H9 (cell line): ENCODE data around the gene TBC1D5. TPM values are rescaled to one million over a fixed set of nuclear protein-coding genes. Genes with fewer than 3 reads are reported as not detected.

ENCODE experiments used
- DNase-seq: peaks from one replicate; pipeline ENCODE4 v3.0.0-alpha.2; 2017
- H2AFZ ChIP-seq: one replicate; pipeline ENCODE4 v1.6.1; 2013; ENCODE audit warnings: mild to moderate bottlenecking, low read length, control low read depth, moderate library complexity
- H2AK5ac ChIP-seq: 2 replicates; pipeline ENCODE4 v1.6.1; 2013; ENCODE audit warnings: low read length, control low read depth, mixed read lengths; ENCODE audit not compliant: insufficient read length
- H2BK120ac ChIP-seq: one replicate; pipeline ENCODE4 v1.6.1; 2013; ENCODE audit warnings: low read depth, mild to moderate bottlenecking, low read length, control low read depth, inconsistent platforms; ENCODE audit not compliant: poor library complexity, severe bottlenecking
- H2BK12ac ChIP-seq: 2 replicates; pipeline ENCODE4 v1.6.1; 2013; ENCODE audit warnings: low read length, control low read depth, mixed read lengths, low read depth; ENCODE audit not compliant: insufficient read length
- H2BK15ac ChIP-seq: 2 replicates; pipeline ENCODE4 v1.6.1; 2013; ENCODE audit warnings: low read depth, low read length, control low read depth
- H2BK20ac ChIP-seq: one replicate; pipeline ENCODE4 v1.6.1; 2013; ENCODE audit warnings: low read depth, mild to moderate bottlenecking, low read length, control low read depth, inconsistent platforms; ENCODE audit not compliant: poor library complexity, severe bottlenecking
- H2BK5ac ChIP-seq: 2 replicates; pipeline ENCODE4 v1.6.1; 2013; ENCODE audit warnings: low read length, control low read depth, mixed read lengths; ENCODE audit not compliant: insufficient read length
- H3K14ac ChIP-seq: 2 replicates; pipeline ENCODE4 v1.6.1; 2013; ENCODE audit warnings: low read length, control low read depth; ENCODE audit not compliant: insufficient read depth
- H3K18ac ChIP-seq: 2 replicates; pipeline ENCODE4 v1.6.1; 2013; ENCODE audit warnings: low read depth, mild to moderate bottlenecking, mixed read lengths, low read length, control low read depth; ENCODE audit not compliant: insufficient read length
- H3K23ac ChIP-seq: 2 replicates; pipeline ENCODE4 v1.6.1; 2013; ENCODE audit warnings: low read length, control low read depth, mixed read lengths, low read depth; ENCODE audit not compliant: insufficient read length
- H3K23me2 ChIP-seq: 2 replicates; pipeline ENCODE4 v1.6.1; 2013; ENCODE audit warnings: low read depth, mild to moderate bottlenecking, mixed read lengths, low read length, control low read depth; ENCODE audit not compliant: insufficient read length, poor library complexity, severe bottlenecking
- H3K27ac ChIP-seq: 2 replicates; pipeline ENCODE4 v1.5.1; 2013; ENCODE audit warnings: low read length, control low read depth, mixed read lengths, low read depth; ENCODE audit not compliant: insufficient read length
- H3K27me3 ChIP-seq: 2 replicates; pipeline ENCODE4 v1.6.1; 2013; ENCODE audit warnings: low read length, control low read depth, inconsistent platforms; ENCODE audit not compliant: insufficient read depth
- H3K4ac ChIP-seq: 2 replicates; pipeline ENCODE4 v1.6.1; 2013; ENCODE audit warnings: low read depth, mild to moderate bottlenecking, control low read depth, inconsistent platforms, low read length, moderate library complexity
- H3K4me1 ChIP-seq: 2 replicates; pipeline ENCODE4 v1.6.1; 2013; ENCODE audit warnings: low read length, control low read depth, inconsistent platforms; ENCODE audit not compliant: insufficient read depth
- H3K4me2 ChIP-seq: 2 replicates; pipeline ENCODE4 v1.6.1; 2013; ENCODE audit warnings: low read length, control low read depth, mixed read lengths; ENCODE audit not compliant: insufficient read length, insufficient read depth
- H3K56ac ChIP-seq: 2 replicates; pipeline ENCODE4 v1.6.1; 2013; ENCODE audit warnings: low read depth, mild to moderate bottlenecking, mixed read lengths, low read length, control low read depth; ENCODE audit not compliant: insufficient read length
- H3K79me1 ChIP-seq: 2 replicates; pipeline ENCODE4 v1.6.1; 2013; ENCODE audit warnings: low read depth, mild to moderate bottlenecking, moderate library complexity, low read length, control low read depth, inconsistent platforms; ENCODE audit not compliant: insufficient read depth, poor library complexity, severe bottlenecking
- H3K79me2 ChIP-seq: 2 replicates; pipeline ENCODE4 v1.6.1; 2013; ENCODE audit warnings: low read length, control low read depth, inconsistent platforms; ENCODE audit not compliant: insufficient read depth
- H3K9ac ChIP-seq: 2 replicates; pipeline ENCODE4 v1.6.1; 2013; ENCODE audit warnings: low read length, control low read depth, mixed read lengths; ENCODE audit not compliant: insufficient read length; ENCODE audit errors: extremely low read depth
- H3K9me3 ChIP-seq: one replicate; pipeline ENCODE4 v1.6.1; 2013; ENCODE audit warnings: low read depth, low read length, inconsistent platforms; ENCODE audit not compliant: control insufficient read depth
- H3T11ph ChIP-seq: one replicate; pipeline ENCODE4 v1.6.1; 2013; ENCODE audit warnings: mild to moderate bottlenecking, low read length, control low read depth, inconsistent platforms
- H4K20me1 ChIP-seq: one replicate; pipeline ENCODE4 v1.6.1; 2013; ENCODE audit not compliant: control insufficient read depth, insufficient read length, insufficient read depth
- H4K5ac ChIP-seq: 2 replicates; pipeline ENCODE4 v1.6.1; 2013; ENCODE audit warnings: low read depth, mild to moderate bottlenecking, mixed read lengths, low read length, control low read depth; ENCODE audit not compliant: insufficient read length
- H4K8ac ChIP-seq: replicated peaks from 2 replicates; pipeline ENCODE4 v1.6.1; 2013; ENCODE audit warnings: low read length, control low read depth, mixed read lengths, low read depth; ENCODE audit not compliant: insufficient read length
- H4K91ac ChIP-seq: 2 replicates; pipeline ENCODE4 v1.6.1; 2013; ENCODE audit warnings: low read depth, mild to moderate bottlenecking, moderate library complexity, mixed read lengths, low read length, control low read depth; ENCODE audit not compliant: insufficient read length
- H3K27ac Mint-ChIP-seq, 3 experiments: 2 replicates in 2 of 3; 3 replicates in 1 of 3; pipeline ENCODE4 v1.8.0; 2020 to 2021; ENCODE audit warnings: mixed read lengths in 3 of 3, mild to moderate bottlenecking in 1 of 3, moderate library complexity in 1 of 3
- H3K27me3 Mint-ChIP-seq: 2 replicates; pipeline ENCODE4 v1.8.0; 2021; ENCODE audit warnings: low read depth, mild to moderate bottlenecking, moderate library complexity, mixed read lengths
- H3K36me3 Mint-ChIP-seq, 3 experiments: 2 replicates in 2 of 3; 3 replicates in 1 of 3; pipeline ENCODE4 v1.8.0; 2020 to 2021; ENCODE audit warnings: low read depth in 3 of 3, mixed read lengths in 3 of 3; ENCODE audit not compliant: insufficient read depth in 1 of 3
- H3K4me1 Mint-ChIP-seq, 2 experiments: 2 replicates each; pipeline ENCODE4 v1.8.0; 2020; ENCODE audit warnings: mixed read lengths in 2 of 2
- H3K4me3 Mint-ChIP-seq, 2 experiments: 2 replicates in 1 of 2; 3 replicates in 1 of 2; pipeline ENCODE4 v1.8.0; 2020 to 2021; ENCODE audit warnings: mild to moderate bottlenecking in 2 of 2, mixed read lengths in 2 of 2, moderate library complexity in 1 of 2
- H3K9me3 Mint-ChIP-seq, 2 experiments: 2 replicates in 1 of 2; 3 replicates in 1 of 2; pipeline ENCODE4 v1.8.0; 2020; ENCODE audit warnings: mild to moderate bottlenecking in 2 of 2, mixed read lengths in 2 of 2, moderate library complexity in 1 of 2
- CTCF ChIP-seq: fragments of 200-600 bp; sonication (generic); conservative IDR thresholded peaks from 3 replicates; pipeline ENCODE4 v1.8.0; 2021; ENCODE audit warnings: antibody characterized with exemption, mild to moderate bottlenecking
- whole genome bisulfite sequencing: extraction: QIAGEN DNeasy Blood & Tissue Kit; methylation state at CpG from one replicate; pipeline ENCODE4 v1.1.7; 2013; ENCODE audit warnings: missing lambda C conversion rate, low lambda C conversion rate, mixed read lengths; ENCODE audit not compliant: insufficient read length; ENCODE audit errors: extremely low coverage; 5-methylcytosine and 5-hydroxymethylcytosine counted together
- total RNA-seq: library from RNA; stranded (reverse); gene quantifications from 2 replicates; pipeline ENCODE4 v1.2.1, GENCODE V29; 2021

TBC1D5 gene
- total RNA-seq, 1 experiment from 2014 or later, result 25.0 TPM

GRCh38 chr3:17577796-17578520 is 164.5 kb downstream of the TBC1D5 start:
- Mint-ChIP-seq H3K9me3 (no peaks in the 10 kb centered on the region), H3K36me3 (no peaks in the 10 kb centered on the region), H3K27ac (no peak overlapping the region), H3K4me3 (no peak overlapping the region), H3K27me3 (no peaks in the 10 kb centered on the region), H3K4me1 (no peaks in the 10 kb centered on the region)
- H3K4ac ChIP-seq, result no peak overlapping the region
- no peaks in the 10 kb centered on the region for H3K79me1 ChIP-seq
- H3K9ac ChIP-seq, result no peak overlapping the region
- no peak overlapping the region for H3K23ac ChIP-seq
- no peak overlapping the region for H4K8ac ChIP-seq
- no peak overlapping the region for H3K27ac ChIP-seq
- no peak overlapping the region for H2BK12ac ChIP-seq
- H2AK5ac ChIP-seq, result no peak overlapping the region
- no peak overlapping the region for H2AFZ ChIP-seq
- H4K91ac ChIP-seq, result no peak overlapping the region
- no peaks in the 10 kb centered on the region for H3K23me2 ChIP-seq
- no peak for DNase-seq
- WGBS, result no CpG with 5 or more reads among the region's 4 CpGs
- H3K9me3 ChIP-seq, result no peaks in the 10 kb centered on the region
- H2BK15ac ChIP-seq, result no peak overlapping the region
- H3K79me2 ChIP-seq, result no peaks in the 10 kb centered on the region
- no peak for TF ChIP-seq CTCF
- H3K4me1 ChIP-seq, result no peaks in the 10 kb centered on the region
- H3T11ph ChIP-seq, result no peak overlapping the region
- no peaks in the 10 kb centered on the region for H3K27me3 ChIP-seq
- H4K20me1 ChIP-seq, result no peaks in the 10 kb centered on the region
- no peak overlapping the region for H3K56ac ChIP-seq
- H2BK120ac ChIP-seq, result no peak overlapping the region
- H3K14ac ChIP-seq, result no peak overlapping the region
- no peak overlapping the region for H2BK20ac ChIP-seq
- H4K5ac ChIP-seq, result no peak overlapping the region
- no peak overlapping the region for H3K4me2 ChIP-seq
- no peak overlapping the region for H2BK5ac ChIP-seq
- H3K18ac ChIP-seq, result no peak overlapping the region
